DMS 273 (cell line): ENCODE results near the gene HUNK.
"Not testable (repeated sequence)": the region's sequence is repeated elsewhere in the genome, so short reads cannot be mapped to it uniquely, and the experiment has no call there.

ENCODE experiments used
- DNase-seq: peaks from one replicate; lab custom pipeline; 2025; ENCODE audit not compliant: unreplicated experiment; lab: John Stamatoyannopoulos, UW

Gene HUNK

DNA sequence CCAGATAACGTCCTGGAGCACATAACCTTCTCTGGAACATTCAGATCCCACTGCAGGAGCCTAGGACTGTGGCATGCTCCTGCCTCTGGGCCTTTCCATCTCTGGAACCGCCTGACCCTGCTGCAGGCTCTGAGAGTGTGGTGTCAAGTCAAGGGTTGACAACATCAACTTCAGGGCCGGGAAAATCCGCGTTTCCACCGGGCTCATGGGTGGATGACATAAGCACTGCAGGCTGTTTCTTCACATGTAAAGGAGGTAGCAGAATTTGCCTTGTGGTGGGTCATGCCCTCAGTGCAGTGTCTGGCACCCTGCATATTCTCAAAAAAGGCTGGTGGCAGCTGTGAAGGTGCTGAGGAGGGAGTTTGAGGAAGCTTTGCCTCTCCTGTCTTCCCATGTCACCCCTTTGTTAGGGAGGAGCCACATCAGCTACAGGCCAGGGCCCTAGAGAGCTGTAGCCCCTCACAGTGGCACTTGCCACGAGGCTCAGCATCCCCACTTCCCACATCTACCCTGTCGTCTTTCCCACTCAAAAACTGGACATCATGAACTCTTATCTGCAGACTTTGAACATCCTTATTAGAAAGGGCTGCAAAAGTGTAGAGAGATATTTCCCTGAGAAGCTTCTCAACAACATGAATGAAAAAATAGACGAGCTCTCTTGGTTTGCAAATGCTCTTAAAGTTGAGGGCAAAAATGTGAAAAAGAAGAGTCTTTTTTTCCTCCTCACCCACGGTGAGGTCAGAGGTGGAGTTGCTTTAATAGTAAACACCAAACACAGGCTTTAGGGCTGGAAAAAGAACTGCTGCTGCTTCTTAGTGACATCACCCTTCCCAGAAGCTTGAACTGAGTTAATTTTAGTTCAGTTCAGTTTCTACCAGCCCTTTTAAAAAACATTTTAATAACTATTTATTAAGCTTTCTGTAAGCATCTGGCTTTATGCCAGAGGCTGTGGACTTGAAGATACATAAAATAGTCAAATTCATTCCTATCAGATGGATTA lies 121.3 kb downstream of the HUNK start:
- no peak for DNase-seq

DNA sequence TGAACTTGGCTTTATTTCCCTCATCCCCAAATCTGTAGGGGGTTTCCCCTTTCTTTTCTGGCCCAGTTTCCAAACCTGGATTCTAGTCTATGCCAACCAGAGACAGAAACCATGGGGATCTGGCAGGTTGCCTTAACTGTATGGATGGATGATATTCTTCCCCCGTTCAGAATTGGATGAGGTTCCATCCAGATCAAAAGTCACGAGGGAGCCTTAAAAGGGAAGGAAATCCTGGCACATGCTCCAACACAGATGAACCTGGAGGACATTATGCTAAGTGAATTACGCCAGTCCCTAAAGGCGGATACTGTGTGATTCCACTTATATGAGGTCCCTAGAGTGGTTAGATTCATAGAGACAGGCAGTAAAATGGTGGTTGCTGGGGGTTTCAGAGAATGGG lies 124.4 kb downstream of the HUNK start:
- DNase-seq: no peak

DNA sequence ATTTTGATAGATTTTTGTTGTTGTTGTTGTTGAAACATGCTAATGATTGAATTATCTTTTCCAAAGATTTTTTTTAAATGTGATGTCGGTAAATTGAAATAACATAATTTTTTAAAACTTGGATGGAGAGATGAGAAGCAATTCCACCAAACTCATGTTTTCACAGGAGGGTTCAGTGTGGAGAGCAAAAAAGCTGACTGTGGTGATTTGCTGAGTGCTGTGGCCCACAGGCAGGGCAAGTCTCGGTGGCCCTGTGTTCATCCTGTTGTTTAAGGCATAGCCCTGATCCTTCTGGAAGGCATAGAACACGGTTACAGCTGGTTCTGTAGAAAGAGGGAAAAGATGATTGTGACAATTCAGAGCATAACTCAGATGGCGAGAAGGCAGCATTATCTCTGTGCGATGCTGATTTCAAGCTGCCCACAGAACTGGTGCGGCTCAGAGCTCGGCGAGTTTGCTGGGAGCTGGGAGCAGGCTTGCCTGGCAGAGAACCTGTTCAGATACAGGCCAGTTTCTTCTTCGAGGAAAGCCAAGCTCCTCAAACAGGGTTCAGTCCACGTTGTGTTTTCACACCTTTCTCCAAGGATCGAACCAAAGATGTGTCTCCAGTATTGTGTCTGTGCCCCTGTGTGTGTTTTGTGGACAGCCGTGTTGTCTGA lies 127.1 kb downstream of the HUNK start:
- no peak for DNase-seq

DNA sequence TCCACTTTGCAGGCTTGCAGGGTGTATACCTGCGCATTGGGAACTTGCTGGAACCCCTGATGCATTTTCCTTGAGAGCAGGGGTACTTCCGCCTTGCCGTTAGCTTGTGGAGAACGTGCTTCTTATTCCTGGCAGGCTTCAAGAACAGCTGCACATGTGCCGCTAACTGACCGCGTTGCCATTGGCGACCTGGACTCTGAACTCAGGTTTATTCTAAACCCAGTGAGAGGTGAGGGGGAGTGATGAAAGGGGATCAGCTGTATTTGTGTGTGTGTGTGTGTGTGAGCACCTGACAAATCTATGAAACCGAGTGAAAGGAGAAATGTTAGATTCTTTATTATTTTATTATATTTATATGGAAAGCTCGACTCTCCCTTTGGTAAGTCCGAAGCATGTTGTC lies 128.6 kb downstream of the HUNK start:
- DNase-seq: peak; percentile 44

DNA sequence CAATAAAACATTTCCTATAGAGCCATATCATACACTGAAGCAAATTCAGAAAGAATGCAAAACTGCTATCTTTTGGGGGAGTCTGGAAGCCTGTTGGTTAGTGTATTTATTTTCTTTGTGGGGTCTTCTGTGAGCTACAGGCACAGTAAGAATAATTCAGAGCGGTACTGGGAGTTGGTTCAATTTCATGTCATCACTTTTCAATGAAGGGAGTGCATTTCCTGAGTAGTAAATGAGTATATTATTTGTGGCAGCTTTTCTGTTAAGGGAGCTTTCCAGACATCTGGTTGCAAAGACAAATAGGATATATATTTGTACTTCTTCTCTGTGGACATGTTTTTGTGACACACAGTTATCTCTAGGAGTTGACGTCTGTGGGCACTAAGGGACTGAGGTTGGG lies 130.6 kb downstream of the HUNK start:
- no peak for DNase-seq

DNA sequence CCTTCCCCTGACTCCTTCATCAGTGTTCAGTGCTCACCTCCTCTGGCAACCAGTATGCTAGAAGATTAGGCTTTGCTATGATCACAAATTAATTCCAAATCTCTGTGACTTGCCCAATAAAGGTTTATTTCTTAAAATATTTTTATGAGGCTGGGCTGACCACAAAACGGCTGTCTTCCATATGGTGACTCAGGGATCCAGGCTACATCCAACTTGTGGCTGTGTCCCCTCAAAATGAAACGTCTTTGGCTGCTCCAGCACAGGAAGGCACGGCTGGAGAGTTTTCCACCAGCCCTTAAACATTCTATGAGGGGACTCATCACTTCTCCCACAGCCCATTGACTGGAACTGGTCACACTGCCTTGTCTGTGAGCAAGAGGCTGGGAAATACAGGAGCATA lies 131.5 kb downstream of the HUNK start:
- no peak for DNase-seq

DNA sequence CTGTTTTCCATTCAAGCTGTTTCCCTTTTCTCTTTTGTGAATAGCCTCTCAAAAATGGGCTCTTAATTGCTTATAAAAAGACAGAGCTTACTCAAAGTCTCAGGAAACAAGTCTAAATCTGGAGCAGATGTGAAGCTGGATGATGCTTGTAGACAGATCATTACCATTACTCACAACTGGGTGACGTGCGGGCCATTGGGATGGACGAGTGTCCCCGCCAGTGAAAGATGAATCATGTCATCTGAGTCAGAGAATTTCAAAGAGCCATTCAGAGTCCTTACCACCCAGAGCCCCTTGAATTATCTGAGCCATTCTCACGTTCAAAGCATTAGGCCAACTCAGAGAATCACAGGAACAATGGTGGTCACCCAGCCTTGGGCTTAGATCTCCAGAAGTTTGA lies 134.6 kb downstream of the HUNK start:
- DNase-seq: no peak

DNA sequence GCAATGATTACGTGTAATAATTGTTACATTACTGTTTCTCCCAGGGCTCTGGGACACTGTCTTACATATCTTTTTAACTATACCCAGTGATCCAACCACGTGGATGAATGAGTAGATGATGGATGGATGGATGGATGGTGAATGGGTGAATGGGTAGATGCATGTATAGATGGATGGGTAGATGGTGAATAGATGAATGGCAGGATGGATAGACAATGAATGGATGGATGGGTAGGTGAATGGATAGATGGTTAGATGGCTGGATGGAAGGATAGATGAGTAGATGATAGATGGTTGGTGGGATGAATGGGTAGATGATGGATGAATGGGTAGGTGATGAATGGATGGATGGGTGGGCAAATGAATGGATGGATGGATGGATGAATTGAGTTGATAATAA lies 135.9 kb downstream of the HUNK start:
- DNase-seq: no peak

DNA sequence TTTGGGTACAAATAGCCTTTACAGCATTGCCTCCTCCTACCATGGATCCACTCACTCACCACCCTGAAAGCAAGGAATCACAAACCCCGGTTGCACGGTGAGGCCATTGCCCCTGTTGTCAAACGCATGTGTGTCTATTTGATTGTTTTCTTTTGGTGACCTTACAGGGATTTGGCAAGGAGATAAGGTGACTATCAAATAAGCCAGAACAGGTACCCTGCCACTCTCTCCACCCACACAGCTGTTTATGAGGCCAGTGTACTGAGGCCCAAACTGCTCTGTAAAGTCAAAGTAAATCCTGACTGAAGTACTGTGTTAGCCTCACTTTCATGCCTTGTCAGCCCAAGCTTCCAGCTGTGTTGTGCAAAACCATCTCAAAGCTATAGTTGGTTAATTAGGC lies 136.4 kb downstream of the HUNK start:
- DNase-seq: no peak

DNA sequence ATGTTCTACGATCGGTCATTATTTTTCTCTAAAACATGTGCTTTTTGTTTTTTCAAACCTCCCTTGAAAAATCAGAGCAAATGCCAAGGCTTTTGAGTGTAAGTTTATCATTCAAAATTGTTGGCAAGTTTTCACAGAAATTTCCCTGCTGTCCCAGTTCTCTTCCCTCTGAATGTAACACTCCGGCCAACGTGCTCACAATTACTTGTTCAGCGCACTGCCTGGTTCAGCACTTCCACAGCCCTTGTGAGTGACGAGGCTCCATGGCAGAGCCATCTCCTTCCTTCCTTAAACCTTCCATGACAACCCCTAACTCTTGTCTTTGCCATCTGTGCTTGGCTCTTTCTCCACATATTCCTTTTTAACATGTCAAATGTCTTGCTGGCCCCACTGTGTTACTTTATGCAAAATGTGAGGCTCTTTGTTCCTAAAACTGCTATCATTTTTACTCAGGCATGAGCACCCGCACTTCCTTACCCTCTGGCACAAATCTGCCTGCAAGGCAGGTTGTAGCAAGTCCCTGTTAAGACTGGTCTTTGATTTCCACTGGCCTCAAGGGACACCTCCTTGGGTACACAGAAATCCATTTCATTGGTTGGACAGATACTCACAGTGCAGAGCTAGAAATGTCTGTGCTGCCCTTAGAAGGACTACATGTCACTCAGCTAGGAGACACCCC lies 142.8 kb downstream of the HUNK start:
- DNase-seq: peak; percentile 15

DNA sequence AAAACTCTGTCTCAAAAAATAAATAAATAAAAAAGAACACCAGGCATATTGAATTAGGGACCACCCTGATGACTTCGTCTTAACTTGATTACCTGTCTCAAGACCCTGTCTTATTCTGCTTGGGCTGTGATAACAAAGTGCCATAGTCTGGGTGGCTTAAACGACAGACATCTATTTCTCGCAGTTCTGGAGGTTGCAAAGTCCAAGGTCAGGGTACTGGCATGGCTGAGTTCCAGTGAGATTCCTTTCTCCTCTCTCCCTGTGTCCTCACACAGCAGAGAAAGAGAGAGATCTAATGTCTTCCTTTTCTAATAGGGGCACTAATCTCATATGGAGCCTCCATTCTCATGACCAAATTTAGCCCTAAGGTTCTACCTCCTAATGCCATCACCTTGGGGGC lies 145.6 kb downstream of the HUNK start:
- no peak for DNase-seq

DNA sequence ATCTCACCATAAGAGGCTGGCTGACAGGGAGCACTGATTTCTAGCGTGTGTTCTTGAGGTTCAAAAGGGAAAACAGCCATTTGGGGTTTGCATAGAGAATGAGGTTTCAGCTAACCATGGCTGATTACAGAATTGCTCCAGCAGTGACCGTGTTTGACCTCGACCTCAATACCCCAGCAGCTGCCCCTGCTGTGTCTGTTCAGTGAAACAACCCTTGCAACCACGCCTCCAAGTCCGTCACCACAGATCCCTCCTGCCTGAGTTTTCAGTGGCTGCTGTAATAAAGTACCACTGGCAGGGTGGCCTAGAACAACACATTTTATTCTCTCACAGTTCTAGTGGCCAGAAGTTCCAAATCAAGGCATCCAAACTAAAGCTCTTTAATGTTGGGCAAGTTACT lies 147.7 kb downstream of the HUNK start:
- no peak for DNase-seq

DNA sequence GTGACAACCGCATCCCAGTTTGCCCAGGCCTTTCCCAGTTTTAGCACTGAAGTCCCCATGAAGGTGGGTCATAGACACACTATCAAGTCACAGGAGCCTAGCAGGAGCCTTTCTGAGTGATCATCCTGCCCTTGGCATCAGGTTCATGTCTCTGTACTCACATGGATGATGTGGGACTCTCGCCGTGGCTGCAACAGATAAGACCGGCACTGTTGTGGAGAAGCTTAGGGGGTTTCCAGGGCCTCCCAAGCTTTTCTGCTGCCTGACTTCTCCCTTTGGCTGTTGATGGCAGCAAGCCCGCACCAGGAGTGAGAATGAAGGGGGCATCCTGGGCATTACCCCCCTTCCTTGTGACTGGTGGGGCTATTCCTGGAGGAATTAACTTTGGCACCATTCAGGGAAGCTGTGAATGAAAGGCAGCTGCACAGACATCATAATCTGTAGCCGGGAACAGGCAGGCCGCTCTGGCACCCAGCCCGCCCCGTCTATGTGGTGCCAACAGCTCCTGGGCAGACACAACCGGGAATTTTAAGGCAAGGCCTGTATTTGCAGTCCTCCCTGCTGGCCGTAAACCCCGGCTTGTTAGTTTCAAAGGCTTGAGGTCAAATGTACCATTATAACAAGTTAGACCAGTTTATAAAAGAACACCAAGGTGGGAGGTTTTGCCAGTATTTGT lies 148.6 kb downstream of the HUNK start:
- DNase-seq: peak; percentile 60

DNA sequence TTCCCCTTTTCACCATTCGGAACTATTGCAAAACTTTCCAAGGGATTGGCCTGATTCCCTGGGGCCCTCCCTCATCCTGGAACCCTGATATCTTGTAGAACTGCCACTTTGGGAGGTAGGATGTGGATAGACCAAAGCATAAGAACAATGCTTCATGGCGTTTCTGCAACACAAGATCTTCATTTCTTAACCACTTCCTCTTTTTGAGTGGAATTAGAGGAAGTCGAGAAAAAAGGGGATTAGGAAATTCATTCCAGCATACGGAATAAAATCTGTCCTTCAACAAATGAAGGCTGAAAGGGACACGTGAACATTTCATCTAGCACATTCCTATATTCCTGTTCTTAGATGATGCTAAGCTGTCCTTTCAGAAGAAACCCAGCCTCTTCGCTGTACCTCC lies 149.3 kb downstream of the HUNK start:
- no peak for DNase-seq

DNA sequence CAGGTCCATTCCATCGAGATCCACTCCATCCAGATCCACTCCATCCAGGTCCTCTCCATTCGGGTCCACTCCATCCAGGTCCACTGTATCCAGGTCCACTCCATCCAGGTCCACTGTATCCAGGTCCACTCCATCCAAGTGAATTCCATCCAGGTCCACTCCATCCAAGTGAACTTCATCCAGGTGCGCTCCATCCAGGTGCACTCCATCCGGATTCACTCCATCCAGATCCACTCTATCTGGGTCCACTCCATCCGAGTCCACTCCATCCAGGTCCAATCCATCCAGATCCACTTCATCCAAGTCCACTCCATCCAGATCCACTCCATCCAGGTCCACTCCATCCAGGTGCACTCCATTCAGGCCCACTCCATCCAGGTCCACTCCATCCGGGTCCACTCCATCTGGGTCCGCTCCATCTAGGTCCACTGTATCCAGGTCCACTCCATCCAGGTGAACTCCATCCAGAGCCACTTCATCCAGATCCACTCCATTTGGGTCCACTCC lies 157.4 kb downstream of the HUNK start:
- DNase-seq: no peak

DNA sequence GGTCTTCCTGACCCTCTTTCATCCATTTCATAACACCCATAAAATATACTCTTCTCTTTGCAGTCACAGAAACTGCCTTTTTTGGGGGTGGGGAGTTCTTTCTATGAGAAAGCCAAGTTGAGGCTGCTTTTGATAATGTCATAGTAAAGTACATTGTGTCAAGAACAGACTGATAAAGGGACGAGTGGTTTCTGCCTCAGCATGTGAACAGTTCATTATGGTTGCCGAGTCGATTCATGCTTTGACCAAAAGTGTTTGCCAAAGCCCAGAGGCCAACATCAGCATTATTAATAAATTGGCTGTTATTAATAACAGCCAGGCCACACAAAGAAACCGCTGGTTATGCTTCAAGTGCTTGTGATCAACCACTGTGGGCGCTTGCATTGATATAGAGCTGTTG lies 162.0 kb downstream of the HUNK start:
- DNase-seq: no peak

DNA sequence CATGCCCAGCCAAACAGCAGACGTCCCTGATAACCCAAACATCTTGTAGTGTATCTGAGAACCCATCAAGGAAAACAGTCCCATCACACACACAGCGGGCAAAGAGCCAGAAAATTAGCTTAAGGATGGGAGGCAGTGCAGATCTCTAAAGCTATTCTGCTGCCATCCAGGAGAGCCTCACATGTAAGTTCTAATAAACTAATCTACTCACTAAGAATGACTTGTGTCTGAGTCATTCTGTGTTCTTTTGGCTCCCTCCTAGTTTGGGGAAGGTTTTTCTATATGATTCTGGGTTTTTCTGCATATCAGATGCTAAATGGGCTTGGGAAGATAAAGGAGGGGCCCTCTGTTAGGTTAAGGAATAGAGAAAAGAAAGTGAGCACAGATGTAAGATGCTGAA lies 162.8 kb downstream of the HUNK start:
- DNase-seq: no peak

DNA sequence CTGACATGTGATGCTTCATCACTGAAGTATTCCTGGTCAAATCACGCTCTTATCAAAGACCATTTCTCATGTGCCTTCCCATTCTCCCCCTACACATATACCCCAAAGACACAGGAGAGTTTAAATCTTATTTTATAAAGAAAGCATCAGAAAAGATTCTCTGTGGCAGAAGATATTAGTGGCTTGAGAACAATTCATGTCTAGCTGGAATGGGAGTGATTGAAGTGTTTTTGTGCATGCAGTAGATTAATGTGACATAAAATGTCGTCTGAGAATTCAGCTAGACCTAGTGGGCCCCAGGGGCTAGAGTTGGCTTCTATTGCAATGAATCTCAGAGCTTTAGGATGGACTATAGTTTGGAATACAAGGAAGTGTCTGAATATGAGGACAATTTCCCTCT lies 163.9 kb downstream of the HUNK start:
- no peak for DNase-seq

DNA sequence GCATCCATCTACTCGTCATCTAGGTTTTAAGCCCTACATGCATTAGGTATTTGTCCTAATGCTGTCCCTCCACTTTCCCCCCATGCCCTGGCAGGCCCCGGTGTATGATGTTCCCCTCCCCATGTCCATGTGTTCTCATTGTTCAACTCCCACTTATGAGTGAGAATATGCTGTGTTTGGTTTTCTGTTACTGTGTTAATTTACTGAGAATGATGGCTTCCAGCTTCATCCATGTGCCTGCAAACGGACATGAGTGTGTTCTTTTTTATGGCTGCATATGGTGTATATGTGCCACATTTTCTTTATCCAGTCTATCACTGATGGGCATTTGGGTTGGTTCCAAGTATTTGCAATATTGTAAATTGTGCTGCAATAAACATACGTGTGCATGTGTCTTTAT lies 165.9 kb downstream of the HUNK start:
- DNase-seq: not testable (repeated sequence)

DNA sequence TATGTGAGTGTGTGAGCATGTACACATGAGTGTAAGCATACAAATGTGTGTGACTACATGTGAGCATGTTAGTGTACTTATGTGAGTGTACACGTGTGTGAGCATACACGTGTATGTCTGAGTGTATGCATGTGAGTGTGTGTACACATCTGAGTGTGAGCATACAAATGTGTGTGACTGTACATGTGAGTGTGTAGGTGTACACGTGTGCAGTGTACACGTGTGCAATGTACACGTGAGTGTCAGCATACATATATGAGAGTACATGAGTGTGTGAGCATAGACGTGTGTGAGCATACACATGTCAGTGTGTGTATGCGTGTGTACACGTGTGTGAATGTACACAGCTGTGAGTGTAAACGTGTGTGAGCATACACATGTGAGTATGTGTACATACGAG lies 170.6 kb downstream of the HUNK start:
- no peak for DNase-seq
